Hepatocyte (in vitro differentiated cells): ENCODE measurements around the gene HAGH. TPM values are rescaled to one million over a fixed set of nuclear protein-coding genes. Genes with fewer than 3 reads are reported as not detected.

Experiments used
- DNase-seq: peaks from one replicate; pipeline ENCODE4 v3.0.0-alpha.2; 2016; ENCODE audit warnings: low spot score
- H2AFZ ChIP-seq: fragments of 200-600 bp; sonication (generic); 2 replicates; pipeline ENCODE4 v1.6.0; 2016; ENCODE audit warnings: antibody characterized with exemption, mild to moderate bottlenecking
- H3K27ac ChIP-seq: fragments of 200-600 bp; sonication (generic); 2 replicates; pipeline ENCODE4 v1.5.1; 2016; ENCODE audit warnings: mild to moderate bottlenecking
- H3K27me3 ChIP-seq: fragments of 200-600 bp; sonication (generic); 2 replicates; pipeline ENCODE4 v1.6.1; 2016
- H3K36me3 ChIP-seq: fragments of 200-600 bp; sonication (generic); replicated peaks from 2 replicates; pipeline ENCODE4 v1.5.1; 2016; ENCODE audit warnings: low read depth; ENCODE audit not compliant: insufficient read depth
- H3K4me1 ChIP-seq: fragments of 200-600 bp; sonication (generic); 2 replicates; pipeline ENCODE4 v1.5.1; 2016; ENCODE audit warnings: mild to moderate bottlenecking, moderate library complexity; ENCODE audit not compliant: insufficient read depth
- H3K4me2 ChIP-seq: fragments of 200-600 bp; sonication (generic); 2 replicates; pipeline ENCODE4 v1.6.0; 2016
- H3K4me3 ChIP-seq: fragments of 200-600 bp; sonication (generic); 2 replicates; pipeline ENCODE4 v1.5.1; 2016; ENCODE audit warnings: mild to moderate bottlenecking
- H3K79me2 ChIP-seq: fragments of 200-600 bp; sonication (generic); 2 replicates; pipeline ENCODE4 v1.6.0; 2017; ENCODE audit warnings: mild to moderate bottlenecking
- H3K9me2 ChIP-seq: fragments of 200-600 bp; sonication (generic); replicated peaks from 2 replicates; pipeline ENCODE4 v1.6.0; 2017; ENCODE audit warnings: mild to moderate bottlenecking; ENCODE audit not compliant: insufficient read depth
- H3K9me3 ChIP-seq: fragments of 200-600 bp; sonication (generic); 2 replicates; pipeline ENCODE4 v1.5.1; 2016; ENCODE audit warnings: low read depth, mild to moderate bottlenecking
- H4K20me1 ChIP-seq: fragments of 200-600 bp; sonication (generic); 2 replicates; pipeline ENCODE4 v1.6.0; 2016; ENCODE audit warnings: mild to moderate bottlenecking; ENCODE audit not compliant: insufficient read depth, poor library complexity, severe bottlenecking
- EZH2 ChIP-seq: fragments of 200-600 bp; sonication (generic); IDR thresholded peaks from 2 replicates; pipeline ENCODE4 v1.6.1; 2016; ENCODE audit warnings: antibody characterized with exemption, mild to moderate bottlenecking, borderline replicate concordance
- EZH2phosphoT487 ChIP-seq: fragments of 200-600 bp; sonication (generic); IDR thresholded peaks from one replicate; pipeline ENCODE4 v1.6.1; 2018; ENCODE audit warnings: antibody characterized with exemption, mild to moderate bottlenecking, low read depth, moderate library complexity; ENCODE audit not compliant: unreplicated experiment, severe bottlenecking
- WGBS: methylation state at CpG from one replicate; pipeline ENCODE4 v1.1.6; 2016; ENCODE audit warnings: low lambda C conversion rate; ENCODE audit errors: missing lambda C conversion rate; 5-methylcytosine and 5-hydroxymethylcytosine counted together
- polyA plus RNA-seq: library from polyadenylated mRNA; unstranded; fragments of >200 nt; fragmentation: Nextera tagmentation; extraction: Ambion mirVana; gene quantifications from 2 replicates; pipeline ENCODE4 v1.2.1, GENCODE V29; 2016
- total RNA-seq: library from RNA; depleted of rRNA; stranded (reverse); fragments of >200 nt; gene quantifications from 2 replicates; pipeline ENCODE4 v1.2.3, GENCODE V29; 2014
- TF ChIP-seq, protein P1 (sequence below): fragments of 200-600 bp; sonication (generic); IDR thresholded peaks from 2 replicates; pipeline ENCODE4 v1.5.1; 2016; ENCODE audit warnings: antibody characterized with exemption, mild to moderate bottlenecking; ENCODE audit not compliant: poor library complexity

Gene HAGH
- total and polyA plus RNA-seq, 2 experiments from 2014 or later = 55.6 to 113 TPM

DNA sequence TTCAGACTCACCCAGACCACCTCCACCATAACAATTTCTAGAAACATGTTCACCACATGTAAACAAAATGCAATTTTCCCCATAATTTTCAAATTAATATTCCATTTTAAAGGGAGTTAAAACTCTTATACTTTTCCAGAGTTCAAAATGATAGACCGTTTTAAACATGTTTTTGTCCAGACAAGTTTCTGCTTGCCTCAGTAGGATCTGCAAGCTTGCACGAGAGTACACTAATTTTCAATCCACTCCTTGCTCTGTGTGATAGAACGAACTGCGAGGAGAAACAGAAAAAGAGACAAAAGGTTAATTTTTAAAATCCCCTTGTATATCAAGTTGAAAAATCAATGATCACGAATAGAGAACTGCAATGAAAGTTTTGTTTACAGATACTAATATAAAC lies 7.5 kb upstream of the HAGH start:
- WGBS = 82% methylated on average over 5 of the region's 5 CpGs
- Histone ChIP-seq H3K27ac (no peak overlapping the region), H3K79me2 (peaks cover 33% of the 10 kb centered on the region), H3K36me3 (no peaks in the 10 kb centered on the region), H3K9me3 (no peaks in the 10 kb centered on the region), H3K4me3 (no peak overlapping the region), H2AFZ (no peak overlapping the region), H3K4me1 (peaks cover 23% of the 10 kb centered on the region), H3K9me2 (no peaks in the 10 kb centered on the region), H4K20me1 (no peaks in the 10 kb centered on the region), H3K4me2 (no peak overlapping the region), H3K27me3 (no peaks in the 10 kb centered on the region)
- TF ChIP-seq, protein P1, sequence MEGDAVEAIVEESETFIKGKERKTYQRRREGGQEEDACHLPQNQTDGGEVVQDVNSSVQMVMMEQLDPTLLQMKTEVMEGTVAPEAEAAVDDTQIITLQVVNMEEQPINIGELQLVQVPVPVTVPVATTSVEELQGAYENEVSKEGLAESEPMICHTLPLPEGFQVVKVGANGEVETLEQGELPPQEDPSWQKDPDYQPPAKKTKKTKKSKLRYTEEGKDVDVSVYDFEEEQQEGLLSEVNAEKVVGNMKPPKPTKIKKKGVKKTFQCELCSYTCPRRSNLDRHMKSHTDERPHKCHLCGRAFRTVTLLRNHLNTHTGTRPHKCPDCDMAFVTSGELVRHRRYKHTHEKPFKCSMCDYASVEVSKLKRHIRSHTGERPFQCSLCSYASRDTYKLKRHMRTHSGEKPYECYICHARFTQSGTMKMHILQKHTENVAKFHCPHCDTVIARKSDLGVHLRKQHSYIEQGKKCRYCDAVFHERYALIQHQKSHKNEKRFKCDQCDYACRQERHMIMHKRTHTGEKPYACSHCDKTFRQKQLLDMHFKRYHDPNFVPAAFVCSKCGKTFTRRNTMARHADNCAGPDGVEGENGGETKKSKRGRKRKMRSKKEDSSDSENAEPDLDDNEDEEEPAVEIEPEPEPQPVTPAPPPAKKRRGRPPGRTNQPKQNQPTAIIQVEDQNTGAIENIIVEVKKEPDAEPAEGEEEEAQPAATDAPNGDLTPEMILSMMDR = no peak
- TF ChIP-seq EZH2 (no peak), EZH2phosphoT487 (no peak)
- DNase-seq = no peak

DNA sequence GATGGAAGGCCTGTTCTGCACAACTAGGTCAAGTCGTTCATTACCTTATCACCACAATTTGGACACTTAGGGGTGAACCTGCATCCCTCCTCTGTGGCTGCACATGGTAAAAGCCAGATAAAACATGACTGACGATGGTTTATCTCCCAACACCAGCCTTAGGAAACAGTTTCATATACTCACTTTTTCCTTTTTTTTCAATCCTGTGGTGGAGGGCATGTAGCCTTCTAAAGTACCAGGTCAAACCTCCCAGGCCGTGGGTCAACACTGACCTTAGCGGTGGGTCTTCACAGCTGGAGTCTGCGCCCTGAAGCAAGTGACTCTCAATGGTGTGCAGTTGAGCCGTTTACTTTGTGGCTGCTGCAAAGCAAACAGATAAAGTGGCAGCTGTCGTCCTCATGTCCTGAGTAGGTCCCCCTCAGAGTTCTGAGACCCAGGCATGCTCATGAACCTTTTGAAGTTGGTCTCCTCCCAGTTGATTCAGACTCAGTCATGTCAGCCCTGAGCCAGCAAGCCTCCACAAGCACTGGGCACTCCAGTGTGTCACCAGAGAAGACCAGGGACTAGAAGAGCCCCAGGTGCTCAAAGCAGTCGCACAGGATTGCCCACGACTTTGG lies 6.3 kb upstream of the HAGH start:
- H3K9me2 ChIP-seq = no peaks in the 10 kb centered on the region
- H3K36me3 ChIP-seq = no peaks in the 10 kb centered on the region
- H2AFZ ChIP-seq = no peak overlapping the region
- H3K27ac ChIP-seq = peak overlapping the region; percentile 46
- DNase-seq = peak; percentile 32
- H3K4me3 ChIP-seq = no peak overlapping the region
- H4K20me1 ChIP-seq = no peaks in the 10 kb centered on the region
- H3K79me2 ChIP-seq = peaks cover 42% of the 10 kb centered on the region
- no peaks in the 10 kb centered on the region for H3K27me3 ChIP-seq
- H3K4me2 ChIP-seq = peak overlapping the region; percentile 37
- WGBS = 53% methylated on average over 9 of the region's 9 CpGs
- H3K9me3 ChIP-seq = no peaks in the 10 kb centered on the region
- H3K4me1 ChIP-seq = peaks cover 23% of the 10 kb centered on the region
- TF ChIP-seq EZH2 (no peak), EZH2phosphoT487 (no peak)
- TF ChIP-seq, protein P1 = no peak

DNA sequence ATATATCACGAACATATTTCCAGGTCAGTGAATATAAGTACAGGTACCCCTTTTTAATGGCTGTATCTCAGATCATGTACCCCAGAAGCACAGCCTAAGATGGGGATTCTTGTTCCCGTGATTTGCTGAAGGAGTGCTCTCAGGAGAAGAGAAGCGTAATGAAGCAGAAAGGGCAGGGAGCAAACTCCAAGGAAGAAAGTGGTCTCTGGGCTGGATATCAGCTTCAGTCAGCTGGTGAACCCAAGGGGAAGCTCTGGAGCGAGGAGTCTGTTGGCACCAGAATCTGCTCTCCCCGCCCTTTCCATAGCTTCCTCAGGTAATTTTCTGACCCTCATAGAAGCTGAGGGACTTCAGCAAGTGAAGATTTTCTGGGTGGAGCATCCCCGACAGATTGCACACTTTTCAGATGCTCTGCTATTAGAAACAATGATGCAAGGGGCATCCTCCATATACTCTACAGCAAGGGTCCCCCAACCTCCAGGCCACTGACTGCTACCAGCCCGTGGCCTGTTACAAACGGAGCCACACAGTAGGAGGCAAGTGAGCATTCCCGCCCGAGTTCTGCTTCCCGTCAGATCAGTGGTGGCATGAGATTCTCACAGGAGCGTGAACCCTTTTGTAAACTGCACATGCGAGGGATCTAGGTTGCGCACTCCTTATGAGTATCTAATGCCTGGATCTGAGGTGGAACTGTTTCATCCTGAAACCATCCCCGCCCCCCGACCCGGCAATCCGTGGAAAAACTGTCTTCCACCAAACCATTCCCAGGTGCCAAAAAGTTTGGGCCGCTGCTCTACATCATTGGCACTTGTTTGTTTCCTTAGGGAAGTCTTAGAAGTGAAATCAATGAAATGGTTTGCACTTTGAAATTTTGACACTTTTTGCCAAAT lies 4.8 kb upstream of the HAGH start:
- DNase-seq = no peak
- H3K9me3 ChIP-seq = no peaks in the 10 kb centered on the region
- no peaks in the 10 kb centered on the region for H4K20me1 ChIP-seq
- H3K36me3 ChIP-seq = no peaks in the 10 kb centered on the region
- peaks cover 23% of the 10 kb centered on the region for H3K4me1 ChIP-seq
- H3K79me2 ChIP-seq = peaks cover 51% of the 10 kb centered on the region
- H3K9me2 ChIP-seq = no peaks in the 10 kb centered on the region
- peak overlapping the region; percentile 95 for H3K4me2 ChIP-seq
- H3K27ac ChIP-seq = peak overlapping the region; percentile 24
- H2AFZ ChIP-seq = no peak overlapping the region
- no peaks in the 10 kb centered on the region for H3K27me3 ChIP-seq
- WGBS = 92% methylated on average over 19 of the region's 19 CpGs
- TF ChIP-seq EZH2phosphoT487 = no peak
- TF ChIP-seq, protein P1 = no peak
- TF ChIP-seq EZH2 = no peak
- no peak overlapping the region for H3K4me3 ChIP-seq
